Effector memory CD4-positive, alpha-beta T cell (primary cell): ENCODE results near the gene OSBPL1A.

Experiments used
- DNase-seq, 3 donors: peaks; one replicate each; pipeline ENCODE4 v3.0.0-alpha.2; 2020
- H3K27ac ChIP-seq: 2 replicates; pipeline ENCODE4 v1.7.0; 2013; ENCODE audit warnings: mild to moderate bottlenecking, low read length, moderate library complexity; ENCODE audit not compliant: insufficient read depth, poor library complexity, severe bottlenecking
- H3K27me3 ChIP-seq: replicated peaks from 2 replicates; pipeline ENCODE4 v1.7.0; 2013; ENCODE audit warnings: mild to moderate bottlenecking, low read length; ENCODE audit not compliant: insufficient read depth, control insufficient read depth, poor library complexity, severe bottlenecking
- H3K36me3 ChIP-seq: 2 replicates; pipeline ENCODE4 v1.7.0; 2013; ENCODE audit warnings: mild to moderate bottlenecking, low read length, moderate library complexity; ENCODE audit not compliant: control insufficient read depth, insufficient read depth
- H3K4me1 ChIP-seq: 2 replicates; pipeline ENCODE4 v1.7.0; 2013; ENCODE audit warnings: low read length, mild to moderate bottlenecking; ENCODE audit not compliant: control insufficient read depth, insufficient read depth, poor library complexity, severe bottlenecking
- H3K4me3 ChIP-seq: 2 replicates; pipeline ENCODE4 v1.7.0; 2013; ENCODE audit warnings: low read length, low read depth, mild to moderate bottlenecking; ENCODE audit not compliant: insufficient read depth, poor library complexity, severe bottlenecking
- H3K9me3 ChIP-seq: 2 replicates; pipeline ENCODE4 v1.7.0; 2013; ENCODE audit warnings: mild to moderate bottlenecking, low read length, moderate library complexity; ENCODE audit not compliant: control insufficient read depth

The OSBPL1A gene

GRCh38 chr18:24402209-24402785 lies 4.7 kb upstream of the OSBPL1A start:
- DNase-seq: no peak
- Histone ChIP-seq H3K4me1 (peaks cover 5% of the 10 kb centered on the region), H3K27me3 (no peaks in the 10 kb centered on the region), H3K36me3 (no peaks in the 10 kb centered on the region), H3K4me3 (no peak overlapping the region), H3K9me3 (no peaks in the 10 kb centered on the region), H3K27ac (no peak overlapping the region)

- Histone ChIP-seq H3K27ac (no peak overlapping the region), H3K4me3 (no peak overlapping the region), H3K4me1 (peaks cover 9% of the 10 kb centered on the region), H3K9me3 (no peaks in the 10 kb centered on the region), H3K27me3 (no peaks in the 10 kb centered on the region), H3K36me3 (no peaks in the 10 kb centered on the region)
- no peak for DNase-seq
Observed at GRCh38 chr18:24400587-24400986, 3.0 kb upstream of the OSBPL1A start.

GRCh38 chr18:24398540-24398939 lies 916 bp upstream of the OSBPL1A start:
- no peak overlapping the region for H3K4me3 ChIP-seq
- H3K27ac ChIP-seq: no peak overlapping the region

GRCh38 chr18:24397131-24397693 lies 412 bp downstream of the OSBPL1A start:
- Histone ChIP-seq H3K4me1 (peaks cover 9% of the 10 kb centered on the region), H3K27ac (no peak overlapping the region), H3K9me3 (no peaks in the 10 kb centered on the region), H3K27me3 (no peaks in the 10 kb centered on the region), H3K36me3 (no peaks in the 10 kb centered on the region), H3K4me3 (peak overlapping the region; percentile 77)
- DNase-seq: peak in 1 of 3 donors; percentile 0

More at GRCh38 chr18:24398540-24398939, 916 bp upstream of the OSBPL1A start:
- H3K36me3 ChIP-seq: no peaks in the 10 kb centered on the region
- no peaks in the 10 kb centered on the region for H3K27me3 ChIP-seq
- peaks cover 9% of the 10 kb centered on the region for H3K4me1 ChIP-seq
- no peak for DNase-seq
- no peaks in the 10 kb centered on the region for H3K9me3 ChIP-seq

- Histone ChIP-seq H3K36me3 (no peaks in the 10 kb centered on the region), H3K27ac (no peak overlapping the region), H3K27me3 (no peaks in the 10 kb centered on the region), H3K9me3 (no peaks in the 10 kb centered on the region), H3K4me1 (peaks cover 9% of the 10 kb centered on the region), H3K4me3 (no peak overlapping the region)
- no peak for DNase-seq
Observed at GRCh38 chr18:24396082-24396633, 1.5 kb downstream of the OSBPL1A start.

GRCh38 chr18:24395049-24395795 lies 2.4 kb downstream of the OSBPL1A start:
- H3K27me3 ChIP-seq: no peaks in the 10 kb centered on the region
- H3K9me3 ChIP-seq: no peaks in the 10 kb centered on the region
- H3K4me3 ChIP-seq: no peak overlapping the region
- no peak for DNase-seq
- H3K4me1 ChIP-seq: peaks cover 9% of the 10 kb centered on the region
- H3K27ac ChIP-seq: no peak overlapping the region
- H3K36me3 ChIP-seq: no peaks in the 10 kb centered on the region

- Histone ChIP-seq H3K9me3 (no peaks in the 10 kb centered on the region), H3K4me3 (no peak overlapping the region), H3K36me3 (no peaks in the 10 kb centered on the region), H3K4me1 (no peaks in the 10 kb centered on the region), H3K27ac (no peak overlapping the region), H3K27me3 (no peaks in the 10 kb centered on the region)
- no peak for DNase-seq
Observed at GRCh38 chr18:24388957-24389356, 8.7 kb downstream of the OSBPL1A start.

GRCh38 chr18:24386681-24387080 lies 10.9 kb downstream of the OSBPL1A start:
- DNase-seq: no peak
- H3K4me1 ChIP-seq: no peaks in the 10 kb centered on the region
- no peaks in the 10 kb centered on the region for H3K27me3 ChIP-seq
- H3K27ac ChIP-seq: no peak overlapping the region
- no peaks in the 10 kb centered on the region for H3K9me3 ChIP-seq
- no peak overlapping the region for H3K4me3 ChIP-seq
- H3K36me3 ChIP-seq: no peaks in the 10 kb centered on the region

GRCh38 chr18:24381126-24381525 lies 16.5 kb downstream of the OSBPL1A start:
- no peaks in the 10 kb centered on the region for H3K4me1 ChIP-seq
- no peak overlapping the region for H3K27ac ChIP-seq
- H3K36me3 ChIP-seq: no peaks in the 10 kb centered on the region
- no peak overlapping the region for H3K4me3 ChIP-seq
- H3K9me3 ChIP-seq: no peaks in the 10 kb centered on the region
- DNase-seq: no peak
- H3K27me3 ChIP-seq: no peaks in the 10 kb centered on the region

GRCh38 chr18:24380163-24380747 lies 17.4 kb downstream of the OSBPL1A start:
- H3K9me3 ChIP-seq: no peaks in the 10 kb centered on the region
- no peak overlapping the region for H3K4me3 ChIP-seq
- no peaks in the 10 kb centered on the region for H3K27me3 ChIP-seq
- DNase-seq: no peak
- no peak overlapping the region for H3K27ac ChIP-seq
- H3K4me1 ChIP-seq: no peaks in the 10 kb centered on the region
- no peaks in the 10 kb centered on the region for H3K36me3 ChIP-seq
